Activated T-cell treated with anti-CD3 and anti-CD28 coated beads, Interleukin-2, amount 50 U/mL, for 4 hours (primary cell): Measurements from ENCODE around the gene FAM163A. TPM values are rescaled to one million over a fixed set of nuclear protein-coding genes. Genes with fewer than 3 reads are reported as not detected.
"Not testable (repeated sequence)": the region's sequence is repeated elsewhere in the genome, so short reads cannot be mapped to it uniquely, and the experiment has no call there.

Experiments
- ATAC-seq, 2 donors: fragments of 200-7000 bp; cut with Tn5 transposase; one replicate each; pipeline ENCODE4 v1.10.0; 2021
- DNase-seq: peaks from one replicate; pipeline ENCODE4 v3.0.0-alpha.2; 2020
- H3K27me3 Mint-ChIP-seq: one replicate; pipeline ENCODE4 v1.8.0; 2021; ENCODE audit warnings: low read depth, mixed read lengths
- H3K36me3 Mint-ChIP-seq: one replicate; pipeline ENCODE4 v1.8.0; 2022; ENCODE audit warnings: mixed read lengths; ENCODE audit not compliant: insufficient read depth
- H3K4me1 Mint-ChIP-seq: one replicate; pipeline ENCODE4 v1.8.0; 2021; ENCODE audit warnings: low read depth, mixed read lengths
- H3K4me3 Mint-ChIP-seq: one replicate; pipeline ENCODE4 v1.8.0; 2021; ENCODE audit warnings: mild to moderate bottlenecking, moderate library complexity, mixed read lengths
- H3K9me3 Mint-ChIP-seq: one replicate; pipeline ENCODE4 v1.8.0; 2021; ENCODE audit warnings: mixed read lengths
- total RNA-seq, 3 donors: library from RNA; stranded (reverse); gene quantifications; one replicate each; pipeline ENCODE4 v1.2.1, GENCODE V29; 2021

FAM163A gene
- total RNA-seq, 3 donors from 2014 or later: not detected

DNA sequence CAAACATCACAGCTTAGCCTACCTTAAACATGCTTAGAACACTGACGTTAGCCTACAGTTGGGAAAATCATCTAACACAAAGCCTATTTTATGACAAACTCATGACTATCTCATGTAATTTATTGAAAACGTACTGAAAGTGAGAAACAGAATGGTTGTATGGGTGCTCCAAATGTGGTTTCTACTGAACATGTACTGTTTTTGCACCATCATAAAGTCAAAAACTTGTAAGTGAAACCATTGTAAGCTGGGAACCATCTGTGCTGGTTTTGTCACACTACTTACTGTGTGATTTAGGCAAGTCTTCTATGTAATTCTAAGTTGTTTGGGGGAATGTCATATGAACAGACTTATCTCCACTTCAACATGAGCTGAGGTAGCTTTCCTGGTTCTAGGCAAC, 79.0 kb downstream of the FAM163A start:
- no peaks in the 10 kb centered on the region for H3K36me3 Mint-ChIP-seq
- no peaks in the 10 kb centered on the region for H3K27me3 Mint-ChIP-seq
- no peaks in the 10 kb centered on the region for H3K4me1 Mint-ChIP-seq
- no peaks in the 10 kb centered on the region for H3K9me3 Mint-ChIP-seq
- no peak overlapping the region for H3K4me3 Mint-ChIP-seq
- ATAC-seq: no peak
- no peak for DNase-seq

DNA sequence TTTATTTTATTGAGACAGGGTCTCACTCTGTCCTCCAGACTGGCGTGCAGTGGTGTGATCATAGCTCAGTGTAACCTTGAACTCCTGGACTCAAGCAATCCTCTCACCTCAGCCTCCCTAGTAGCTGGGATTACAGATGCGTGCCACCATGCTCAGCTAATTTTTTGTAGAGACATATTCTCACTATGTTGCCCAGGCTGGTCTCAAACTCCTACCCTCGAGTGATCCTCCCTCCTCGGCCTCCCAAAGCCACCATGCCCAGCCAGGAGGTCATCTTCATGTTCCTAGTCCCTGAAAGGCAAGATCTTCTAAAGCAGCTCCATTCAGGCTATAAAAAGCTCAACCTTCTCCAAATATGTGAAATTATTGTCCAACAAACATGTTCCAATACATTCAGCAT, 80.6 kb downstream of the FAM163A start:
- Mint-ChIP-seq H3K4me1 (no peaks in the 10 kb centered on the region), H3K36me3 (no peaks in the 10 kb centered on the region), H3K9me3 (no peaks in the 10 kb centered on the region), H3K4me3 (no peak overlapping the region), H3K27me3 (no peaks in the 10 kb centered on the region)
- no peak for ATAC-seq
- no peak for DNase-seq

- Mint-ChIP-seq H3K9me3 (no peaks in the 10 kb centered on the region), H3K27me3 (no peaks in the 10 kb centered on the region), H3K4me3 (no peak overlapping the region), H3K36me3 (no peaks in the 10 kb centered on the region), H3K4me1 (no peaks in the 10 kb centered on the region)
- ATAC-seq: no peak
- no peak for DNase-seq
Observed at GRCh38 chr1:179824265-179824664, 81.2 kb downstream of the FAM163A start.

DNA sequence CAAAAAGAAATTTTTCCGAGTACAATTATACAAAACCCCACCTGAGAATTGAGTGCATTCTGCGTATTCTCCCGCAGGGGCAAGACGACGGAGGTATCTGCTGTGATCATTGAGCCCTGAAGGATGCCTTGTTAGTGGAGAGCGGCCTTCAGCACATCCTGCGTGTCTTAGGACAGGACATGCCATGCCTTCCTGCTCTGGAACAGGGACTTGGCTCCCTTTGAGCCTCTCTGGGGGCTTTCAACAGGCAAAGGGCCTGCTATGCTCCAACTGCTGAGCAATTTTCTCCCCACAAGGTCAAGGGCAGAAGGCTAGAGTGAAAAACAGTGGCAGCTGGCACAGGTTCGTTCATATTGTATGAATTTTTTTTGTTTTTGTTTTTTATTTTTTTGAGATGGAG, 82.1 kb downstream of the FAM163A start:
- no peak for ATAC-seq
- DNase-seq: no peak
- no peaks in the 10 kb centered on the region for H3K9me3 Mint-ChIP-seq
- H3K4me1 Mint-ChIP-seq: no peaks in the 10 kb centered on the region
- no peaks in the 10 kb centered on the region for H3K27me3 Mint-ChIP-seq
- H3K4me3 Mint-ChIP-seq: no peak overlapping the region
- no peaks in the 10 kb centered on the region for H3K36me3 Mint-ChIP-seq

DNA sequence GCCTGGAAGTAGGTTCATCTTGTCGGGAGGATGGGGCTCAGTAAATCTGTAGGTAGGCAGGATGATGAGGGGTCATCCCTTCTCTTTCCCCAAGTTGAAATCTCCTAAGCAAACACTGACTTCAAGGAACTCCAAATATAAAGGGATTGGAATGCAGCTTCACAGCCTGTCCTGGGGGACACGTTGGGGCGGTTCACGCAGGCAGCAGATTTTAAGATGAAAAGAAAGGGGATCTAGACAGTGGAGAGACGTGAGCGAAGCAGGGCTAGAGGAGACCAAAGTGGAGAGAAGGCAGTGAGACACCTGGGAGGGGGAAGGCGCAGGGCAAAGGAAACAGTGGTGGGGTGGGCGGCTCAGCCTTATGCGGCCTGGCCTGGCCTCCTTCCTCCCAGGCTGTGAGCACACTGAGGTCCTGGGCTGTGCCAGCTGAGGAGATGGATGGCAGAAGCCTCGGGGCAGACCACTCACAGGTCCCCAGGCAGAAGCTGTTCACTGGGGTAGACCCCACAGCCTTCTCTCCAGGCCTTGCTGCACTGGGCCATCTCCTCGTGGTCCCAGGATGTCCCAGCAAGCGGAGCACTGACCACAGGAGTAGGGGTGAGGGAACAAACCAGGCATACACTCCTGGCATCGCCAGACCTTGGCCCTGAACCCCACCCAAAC, 82.8 kb downstream of the FAM163A start:
- no peak overlapping the region for H3K4me3 Mint-ChIP-seq
- no peaks in the 10 kb centered on the region for H3K9me3 Mint-ChIP-seq
- DNase-seq (no peak), ATAC-seq (no peak)
- H3K4me1 Mint-ChIP-seq: peaks cover 5% of the 10 kb centered on the region
- H3K27me3 Mint-ChIP-seq: no peaks in the 10 kb centered on the region
- H3K36me3 Mint-ChIP-seq: no peaks in the 10 kb centered on the region

- DNase-seq (no peak), ATAC-seq (no peak)
- H3K9me3 Mint-ChIP-seq: no peaks in the 10 kb centered on the region
- H3K27me3 Mint-ChIP-seq: no peaks in the 10 kb centered on the region
- H3K4me1 Mint-ChIP-seq: peaks cover 13% of the 10 kb centered on the region
- H3K4me3 Mint-ChIP-seq: no peak overlapping the region
- H3K36me3 Mint-ChIP-seq: no peaks in the 10 kb centered on the region
Observed at GRCh38 chr1:179826626-179827280, 83.7 kb downstream of the FAM163A start.

GRCh38 chr1:179828554-179829110, 85.5 kb downstream of the FAM163A start:
- Mint-ChIP-seq H3K9me3 (no peaks in the 10 kb centered on the region), H3K4me1 (peaks cover 27% of the 10 kb centered on the region), H3K36me3 (no peaks in the 10 kb centered on the region), H3K4me3 (no peak overlapping the region), H3K27me3 (no peaks in the 10 kb centered on the region)
- ATAC-seq (no peak), DNase-seq (no peak)

GRCh38 chr1:179831225-179831624, 88.1 kb downstream of the FAM163A start:
- ATAC-seq (peak in 1 of 2 donors; percentile 18), DNase-seq (no peak)
- no peaks in the 10 kb centered on the region for H3K27me3 Mint-ChIP-seq
- H3K9me3 Mint-ChIP-seq: no peaks in the 10 kb centered on the region
- peaks cover 27% of the 10 kb centered on the region for H3K4me1 Mint-ChIP-seq
- H3K4me3 Mint-ChIP-seq: peak overlapping the region; percentile 50
- peaks cover 2% of the 10 kb centered on the region for H3K36me3 Mint-ChIP-seq

- H3K4me1 Mint-ChIP-seq: peaks cover 27% of the 10 kb centered on the region
- ATAC-seq (peak; percentile 69), DNase-seq (no peak)
- H3K27me3 Mint-ChIP-seq: no peaks in the 10 kb centered on the region
- peak overlapping the region; percentile 50 for H3K4me3 Mint-ChIP-seq
- no peaks in the 10 kb centered on the region for H3K9me3 Mint-ChIP-seq
- peaks cover 4% of the 10 kb centered on the region for H3K36me3 Mint-ChIP-seq
Observed at GRCh38 chr1:179831852-179832699, 89.0 kb downstream of the FAM163A start.

DNA sequence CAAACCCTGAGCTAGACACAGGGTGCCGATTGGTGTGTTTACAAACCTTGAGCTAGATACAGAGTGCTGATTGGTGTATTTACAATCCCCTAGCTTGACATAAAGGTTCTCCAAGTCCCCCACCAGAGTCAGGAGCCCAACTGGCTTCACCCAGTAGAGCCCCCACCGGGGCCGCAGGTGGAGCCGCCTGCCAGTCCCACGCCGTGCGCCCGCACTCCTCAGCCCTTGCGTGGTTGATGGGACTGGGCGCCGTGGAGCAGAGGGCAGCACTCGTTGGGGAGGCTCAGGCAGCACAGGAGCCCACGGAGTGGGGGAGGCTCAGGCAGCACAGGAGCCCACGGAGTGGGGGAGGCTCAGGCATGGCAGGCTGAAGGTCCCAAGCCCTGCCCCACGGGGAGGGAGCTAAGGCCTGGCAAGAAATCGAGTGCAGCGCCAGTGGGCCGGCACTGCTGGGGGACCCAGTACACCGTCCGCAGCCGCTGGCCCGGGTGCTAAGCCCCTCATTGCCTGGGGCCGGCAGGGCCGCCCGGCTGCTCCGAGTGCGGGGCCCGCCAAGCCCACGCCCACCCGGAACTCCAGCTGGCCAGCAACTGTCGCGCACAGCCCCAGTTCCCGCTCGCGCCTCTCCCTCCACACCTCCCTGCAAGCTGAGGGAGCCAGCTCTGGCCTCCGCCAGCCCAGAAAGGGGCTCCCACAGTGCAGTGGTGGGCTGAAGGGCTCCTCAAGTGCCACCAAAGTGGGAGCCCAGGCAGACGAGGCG, 93.8 kb downstream of the FAM163A start:
- DNase-seq, H3K27me3 Mint-ChIP-seq, H3K36me3 Mint-ChIP-seq, H3K4me3 Mint-ChIP-seq, ATAC-seq, H3K9me3 Mint-ChIP-seq: not testable (repeated sequence)
- peaks cover 13% of the 10 kb centered on the region for H3K4me1 Mint-ChIP-seq

- peaks cover 14% of the 10 kb centered on the region for H3K36me3 Mint-ChIP-seq
- H3K27me3 Mint-ChIP-seq: no peaks in the 10 kb centered on the region
- ATAC-seq (no peak), DNase-seq (no peak)
- no peak overlapping the region for H3K4me3 Mint-ChIP-seq
- H3K4me1 Mint-ChIP-seq: no peaks in the 10 kb centered on the region
- H3K9me3 Mint-ChIP-seq: no peaks in the 10 kb centered on the region
Observed at GRCh38 chr1:179840107-179840506, 97.0 kb downstream of the FAM163A start.

DNA sequence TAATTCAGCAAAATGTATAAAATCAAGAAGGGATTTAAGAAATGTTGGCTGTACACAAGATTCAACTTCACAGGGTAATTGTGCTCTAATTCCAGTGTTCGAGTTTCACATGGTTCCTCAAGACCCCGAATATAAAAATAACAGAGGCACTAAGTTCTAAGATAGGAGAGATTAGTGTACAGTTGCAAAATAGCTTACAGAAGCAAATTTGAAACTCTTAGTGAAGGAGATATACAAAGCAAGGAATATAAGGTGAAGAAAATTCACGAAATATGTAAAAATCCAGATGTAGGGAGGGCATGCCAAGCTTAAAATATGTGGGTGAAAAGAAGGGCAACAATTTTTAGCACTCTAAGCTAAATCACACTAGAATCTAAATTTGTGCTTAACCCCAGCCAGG, 105.1 kb downstream of the FAM163A start:
- Mint-ChIP-seq H3K9me3 (no peaks in the 10 kb centered on the region), H3K4me3 (no peak overlapping the region), H3K27me3 (no peaks in the 10 kb centered on the region), H3K36me3 (peaks cover 35% of the 10 kb centered on the region), H3K4me1 (no peaks in the 10 kb centered on the region)
- DNase-seq: no peak
- no peak for ATAC-seq

DNA sequence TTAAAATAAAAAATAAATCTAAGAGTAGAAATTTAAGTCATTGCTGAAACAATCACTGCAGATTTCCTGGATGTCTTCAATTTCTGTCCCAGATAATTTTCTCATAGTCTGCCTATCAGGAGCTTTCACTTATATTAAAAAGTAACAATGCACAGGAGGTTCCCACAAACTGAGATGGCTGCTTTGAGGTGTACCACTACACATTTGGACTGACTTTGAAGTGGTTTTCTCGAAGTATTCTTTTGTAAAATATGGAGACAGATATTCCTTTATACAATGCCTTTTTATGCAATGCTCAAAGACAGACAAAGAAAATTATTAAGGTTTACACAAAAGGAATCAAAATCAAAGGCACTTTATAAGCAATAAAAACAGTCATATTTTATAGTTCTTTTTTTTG, 110.0 kb downstream of the FAM163A start:
- peaks cover 1% of the 10 kb centered on the region for H3K4me1 Mint-ChIP-seq
- no peak for ATAC-seq
- no peak overlapping the region for H3K4me3 Mint-ChIP-seq
- H3K36me3 Mint-ChIP-seq: peaks cover 38% of the 10 kb centered on the region
- DNase-seq: no peak
- no peaks in the 10 kb centered on the region for H3K9me3 Mint-ChIP-seq
- no peaks in the 10 kb centered on the region for H3K27me3 Mint-ChIP-seq

DNA sequence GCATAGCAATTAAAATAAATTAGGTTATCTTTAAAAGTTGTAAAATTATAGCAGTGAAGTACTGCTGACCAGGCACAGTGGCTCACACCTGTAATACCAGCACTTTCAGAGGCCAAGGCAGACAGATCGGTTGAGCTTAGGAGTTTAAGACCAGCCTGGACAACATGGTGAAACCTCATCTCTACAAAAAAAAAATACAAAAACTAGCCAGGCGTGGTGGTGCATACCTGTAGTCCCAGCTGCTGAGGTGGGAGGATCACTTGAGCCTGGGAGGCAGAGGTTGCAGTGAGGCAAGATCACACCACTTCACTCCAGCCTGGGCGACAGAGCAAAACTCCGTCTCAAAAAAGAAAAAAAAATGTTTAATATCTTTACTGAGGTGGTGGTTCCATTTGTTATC, 112.7 kb downstream of the FAM163A start:
- ATAC-seq, DNase-seq, H3K9me3 Mint-ChIP-seq, H3K4me1 Mint-ChIP-seq, H3K4me3 Mint-ChIP-seq, H3K27me3 Mint-ChIP-seq: not testable (repeated sequence)
- H3K36me3 Mint-ChIP-seq: peaks cover 33% of the 10 kb centered on the region
